Activated CD4-positive, alpha-beta T cell treated with anti-CD3 and anti-CD28 coated beads for 4 hours (primary cell): Measurements from ENCODE around the gene PRKCE.

Experiments
- DNase-seq, 2 donors: peaks; one replicate each; pipeline ENCODE4 v3.0.0-alpha.2; 2020

PRKCE gene

GRCh38 chr2:45759310-45759851, 107.9 kb downstream of the PRKCE start:
- no peak for DNase-seq

- DNase-seq: no peak
Measured at GRCh38 chr2:45761635-45762034, 110.2 kb downstream of the PRKCE start.

GRCh38 chr2:45763255-45763654, 111.8 kb downstream of the PRKCE start:
- DNase-seq: no peak

- DNase-seq: no peak
Measured at GRCh38 chr2:45763797-45764196, 112.3 kb downstream of the PRKCE start.

GRCh38 chr2:45765007-45765727, 113.7 kb downstream of the PRKCE start:
- no peak for DNase-seq

- no peak for DNase-seq
Measured at GRCh38 chr2:45765728-45766254, 114.3 kb downstream of the PRKCE start.

DNA sequence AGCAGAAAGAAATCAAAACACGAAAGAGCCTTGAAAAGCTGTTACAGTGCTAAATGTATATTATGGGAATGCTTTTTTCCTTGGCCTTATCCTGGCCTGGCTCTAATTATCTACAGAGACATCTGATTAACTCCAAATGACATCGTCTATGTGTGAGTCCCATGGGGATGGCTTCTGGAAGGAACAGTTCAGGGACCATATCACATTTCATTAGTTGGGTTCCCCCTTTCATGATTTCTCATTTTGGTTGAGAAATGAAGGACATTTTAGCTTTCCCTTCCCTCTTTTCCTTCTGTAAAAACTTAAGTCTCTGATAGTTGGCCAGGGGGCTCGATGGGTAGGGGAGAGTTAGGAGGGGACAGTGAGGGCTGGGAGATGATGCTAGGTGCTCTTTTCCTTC, 116.7 kb downstream of the PRKCE start:
- no peak for DNase-seq

GRCh38 chr2:45769056-45769455, 117.6 kb downstream of the PRKCE start:
- no peak for DNase-seq

DNA sequence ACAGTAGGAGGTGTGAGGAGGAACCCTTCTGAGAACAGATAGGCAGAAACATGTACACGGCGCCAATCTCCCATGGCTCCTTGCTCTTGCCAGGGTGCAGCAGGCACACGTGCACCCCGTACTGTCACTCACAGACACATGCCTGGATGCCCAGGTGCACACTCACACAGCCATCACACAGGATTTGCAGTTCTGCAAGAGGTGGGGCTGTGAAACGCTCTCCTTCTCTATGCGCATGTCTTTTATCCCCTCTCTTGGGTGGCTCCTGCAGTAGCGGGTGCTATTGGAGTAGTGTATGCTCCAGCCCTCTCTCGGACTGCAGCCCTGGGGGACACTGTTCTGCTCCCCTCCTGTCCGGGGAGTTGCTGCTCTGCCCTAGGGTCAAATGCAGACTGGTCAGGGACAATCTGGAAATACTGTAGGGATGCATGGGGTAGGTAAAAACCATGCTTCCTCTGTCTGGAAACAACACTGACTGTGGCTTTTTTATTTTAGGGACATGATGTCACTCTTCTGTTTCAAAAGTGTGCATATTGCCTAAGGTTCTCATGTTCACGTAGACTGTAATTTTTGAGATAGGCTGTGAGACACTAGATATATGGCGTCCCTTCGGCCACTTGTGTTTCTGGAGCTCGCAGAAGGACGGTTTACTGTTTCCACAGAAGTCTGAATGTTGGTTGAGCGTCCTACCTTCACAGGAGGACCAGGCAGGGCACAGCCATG, 118.5 kb downstream of the PRKCE start:
- DNase-seq: no peak

DNA sequence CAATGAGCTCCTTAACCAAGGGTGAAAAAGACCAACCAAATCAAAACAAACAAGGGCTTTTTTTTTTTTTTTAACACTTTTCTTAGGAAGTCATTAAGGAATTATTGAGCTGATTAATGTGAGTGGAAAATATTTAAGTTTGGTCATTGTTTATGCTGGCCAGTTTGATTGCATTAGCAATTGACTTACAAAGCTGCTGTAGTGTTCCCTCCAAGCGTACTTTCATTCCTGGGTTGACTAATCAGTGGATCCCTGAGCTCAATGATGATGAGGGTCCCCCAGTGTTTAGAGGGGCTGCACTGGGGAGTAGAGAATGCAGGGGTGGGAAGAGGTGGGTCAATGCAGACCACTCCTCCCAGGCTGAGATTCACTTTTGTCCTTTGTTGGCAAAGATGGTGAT, 119.3 kb downstream of the PRKCE start:
- DNase-seq: no peak

GRCh38 chr2:45771261-45771660, 119.8 kb downstream of the PRKCE start:
- no peak for DNase-seq

DNA sequence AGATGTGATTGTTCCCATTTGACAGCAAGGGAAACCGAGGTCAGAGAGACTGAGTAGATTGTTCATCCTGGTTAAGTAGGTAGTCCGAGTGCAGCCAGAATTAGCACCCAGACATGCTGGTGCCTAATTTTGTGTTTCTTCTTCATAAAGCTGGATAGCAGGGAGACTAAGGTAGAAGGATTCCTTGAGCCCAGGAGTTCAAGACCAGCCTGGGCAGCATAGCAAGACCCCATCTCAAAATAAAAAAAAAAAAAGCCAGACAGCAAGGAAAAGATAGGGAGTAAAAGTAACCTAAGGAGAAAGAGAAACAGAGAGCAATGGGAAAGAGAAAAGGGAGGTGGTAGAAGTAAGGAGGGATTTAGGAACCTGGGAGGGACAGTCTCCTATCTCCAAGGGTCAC, 120.6 kb downstream of the PRKCE start:
- DNase-seq: no peak

DNA sequence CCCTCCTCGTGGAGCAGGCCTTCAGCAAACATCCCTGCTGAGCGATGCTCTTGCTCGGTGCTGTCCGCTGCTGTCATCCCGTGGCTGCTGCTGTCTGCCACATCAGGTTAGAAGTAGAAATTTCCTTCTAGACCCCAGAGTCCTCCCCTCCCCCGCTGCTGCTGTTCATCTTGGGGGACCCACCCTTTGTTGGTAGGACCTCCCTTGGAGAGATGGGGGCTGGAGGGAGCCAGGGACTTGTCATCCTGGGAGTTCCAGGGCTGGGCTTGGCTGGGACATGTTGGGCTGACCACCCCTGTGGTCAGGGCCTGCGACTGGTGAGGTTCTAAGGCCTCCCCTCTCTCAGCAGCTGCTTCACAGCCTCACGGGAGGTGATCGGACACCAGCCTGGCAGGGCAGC, 122.4 kb downstream of the PRKCE start:
- no peak for DNase-seq

- no peak for DNase-seq
Measured at GRCh38 chr2:45774688-45775244, 123.3 kb downstream of the PRKCE start.

GRCh38 chr2:45776160-45776955, 124.9 kb downstream of the PRKCE start:
- DNase-seq: no peak

- no peak for DNase-seq
Measured at GRCh38 chr2:45777996-45778719, 126.7 kb downstream of the PRKCE start.

GRCh38 chr2:45778720-45779171, 127.3 kb downstream of the PRKCE start:
- DNase-seq: peak; percentile 68 to 79

- DNase-seq: no peak
Measured at GRCh38 chr2:45780541-45781463, 129.3 kb downstream of the PRKCE start.

DNA sequence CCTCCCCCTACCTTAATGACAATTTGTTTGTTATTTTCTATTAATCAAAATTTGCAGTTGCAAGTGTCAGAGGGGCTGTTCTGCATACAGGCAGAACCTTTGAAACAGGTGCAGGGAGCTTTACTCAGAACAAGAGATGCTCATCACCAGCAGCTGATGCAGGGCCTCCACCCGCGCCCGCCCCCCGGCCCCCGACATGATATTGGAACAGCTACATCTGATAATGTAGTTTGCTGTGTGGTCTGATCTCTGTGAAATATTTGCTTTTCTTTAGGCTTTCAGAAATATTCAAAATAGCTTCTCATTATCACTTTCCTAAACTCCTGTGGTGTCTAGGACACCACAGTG, 130.0 kb downstream of the PRKCE start:
- DNase-seq: no peak

DNA sequence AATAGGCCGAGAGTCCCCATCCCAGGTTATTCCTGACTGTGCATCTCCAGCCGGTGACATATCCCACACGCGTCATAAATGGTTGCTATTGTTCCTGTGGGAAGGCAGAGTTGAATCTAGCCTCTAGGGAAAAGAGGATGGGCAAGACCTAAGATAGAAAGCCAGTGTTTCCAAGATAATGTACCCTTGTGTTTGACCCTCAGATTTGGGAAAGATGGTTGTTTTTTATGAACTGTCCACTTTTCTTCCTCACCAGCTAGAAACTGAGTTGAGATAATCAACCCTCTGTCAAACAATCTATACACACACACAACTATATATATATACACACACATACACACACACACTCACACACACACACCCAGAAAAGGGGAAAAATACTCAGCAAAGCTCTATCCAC, 131.0 kb downstream of the PRKCE start:
- DNase-seq: no peak

DNA sequence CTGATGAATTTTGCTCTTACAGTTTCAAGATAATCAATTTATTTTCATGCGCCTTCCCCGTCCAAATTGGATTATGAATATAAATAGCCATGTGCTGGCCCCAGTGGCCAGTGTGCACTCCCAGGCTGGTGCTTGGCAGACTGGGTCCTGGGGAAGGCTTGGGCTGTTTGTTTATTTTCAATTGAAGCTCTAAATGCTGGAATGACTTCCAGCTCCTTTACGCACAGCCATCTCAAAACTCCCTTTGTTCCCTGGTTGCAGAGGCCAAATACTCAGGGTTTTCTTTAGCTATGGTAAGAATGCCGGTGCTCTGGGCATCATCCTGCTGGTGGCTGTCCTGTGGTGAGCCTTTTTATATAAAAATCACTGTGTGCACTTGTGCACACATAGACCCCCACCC, 131.5 kb downstream of the PRKCE start:
- no peak for DNase-seq
